OCI-M1 (cell line): ENCODE measurements around the gene KPNA6.
"Not testable (repeated sequence)": the region's sequence is repeated elsewhere in the genome, so short reads cannot be mapped to it uniquely, and the experiment has no call there.

Source experiments
- DNase-seq: peaks from one replicate; lab custom pipeline; 2025; lab: John Stamatoyannopoulos, UW

The KPNA6 gene

DNA sequence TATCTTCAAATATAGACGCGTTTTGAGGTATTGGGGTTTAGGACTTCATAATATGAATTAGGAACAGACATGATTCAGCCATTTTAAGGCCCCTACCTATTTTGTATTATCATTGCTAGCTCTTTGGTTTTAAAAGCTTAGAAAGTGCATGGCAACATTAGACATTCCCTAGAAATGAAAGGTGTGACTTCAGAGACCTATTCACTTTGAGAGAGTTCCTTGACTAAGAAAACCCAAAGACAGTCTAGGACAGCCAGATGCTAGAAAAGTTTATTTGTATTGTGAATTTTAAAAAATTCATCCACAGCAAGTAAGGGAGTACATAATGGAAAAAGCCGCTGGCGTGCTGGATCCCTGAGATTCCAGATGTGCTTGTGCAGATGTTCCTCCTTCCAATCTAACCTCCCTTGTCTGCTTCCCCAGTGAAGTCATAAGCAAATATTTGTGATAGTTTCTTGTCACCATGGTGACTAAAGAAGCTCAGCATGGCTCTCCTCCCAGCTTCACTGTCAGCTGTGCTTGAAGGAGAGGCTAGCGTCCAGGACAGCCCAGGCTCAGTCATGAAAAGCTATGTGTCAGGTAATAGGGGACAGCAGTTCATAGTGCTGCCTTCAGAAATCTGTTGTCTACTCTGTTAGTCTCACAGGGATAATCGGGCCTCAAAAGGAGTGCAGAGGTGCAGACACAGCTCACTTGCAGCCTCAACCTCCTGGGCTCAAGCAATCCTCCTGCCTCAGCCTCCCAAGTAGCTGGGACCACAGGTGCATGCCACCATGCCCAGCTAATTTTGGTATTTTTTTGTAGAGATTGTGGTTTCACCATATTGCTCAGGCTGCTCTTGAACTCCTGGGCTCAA lies 34.8 kb downstream of the KPNA6 start:
- no peak for DNase-seq

DNA sequence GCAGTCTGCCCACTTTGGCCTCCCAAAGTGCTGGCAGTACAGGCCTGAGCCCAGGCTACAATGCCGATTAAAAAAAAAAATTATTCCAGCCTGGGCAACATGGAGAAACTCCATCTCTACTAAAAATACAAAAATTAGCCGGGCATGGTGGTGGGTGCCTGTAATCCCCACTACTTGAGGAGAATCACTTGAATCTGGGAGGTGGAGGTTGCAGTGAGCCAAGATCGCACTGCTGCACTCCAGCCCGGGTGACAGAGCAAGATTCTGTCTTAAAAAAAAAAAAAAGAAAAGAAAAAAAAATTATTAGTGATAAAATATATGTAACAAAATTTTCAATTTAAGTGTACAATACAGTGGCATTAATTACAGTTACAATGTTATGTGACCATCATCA lies 35.4 kb downstream of the KPNA6 start:
- not testable (repeated sequence) for DNase-seq

DNA sequence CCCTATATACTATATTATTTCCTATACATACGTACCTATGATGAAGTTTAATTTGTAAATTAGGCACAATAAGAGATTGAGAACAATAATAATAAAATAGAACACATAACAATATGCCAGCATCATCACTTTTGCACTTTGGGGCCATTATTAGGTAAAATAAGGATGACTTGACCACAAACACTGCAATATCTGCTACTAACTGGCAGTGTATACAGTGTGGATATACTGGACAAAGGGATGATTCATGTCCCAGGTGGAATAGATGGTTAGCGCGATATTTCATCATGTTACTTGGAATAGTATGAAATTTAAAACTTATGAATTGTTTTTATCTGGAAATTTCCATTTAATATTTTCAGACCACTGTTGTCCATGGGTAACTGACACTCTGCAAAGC lies 36.2 kb downstream of the KPNA6 start:
- no peak for DNase-seq

DNA sequence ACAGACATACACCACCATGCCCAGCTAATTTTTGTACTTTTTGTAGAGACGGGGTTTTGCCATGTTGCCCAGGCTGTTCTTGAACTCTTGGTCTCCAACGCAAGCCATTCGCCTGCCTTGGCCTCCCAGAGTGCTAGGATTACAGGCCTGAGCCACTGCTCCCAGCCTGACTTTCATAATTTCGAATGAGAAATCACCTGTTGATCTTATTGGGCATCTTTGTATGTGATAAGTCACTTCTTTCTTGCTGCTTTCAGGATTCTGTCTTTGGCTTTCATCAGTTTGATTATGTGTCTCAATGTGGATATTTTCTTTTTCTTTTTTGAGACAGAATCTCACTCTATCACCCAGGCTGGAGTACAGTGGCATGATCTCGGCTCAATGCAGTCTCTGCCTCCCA lies 39.9 kb downstream of the KPNA6 start:
- not testable (repeated sequence) for DNase-seq

DNA sequence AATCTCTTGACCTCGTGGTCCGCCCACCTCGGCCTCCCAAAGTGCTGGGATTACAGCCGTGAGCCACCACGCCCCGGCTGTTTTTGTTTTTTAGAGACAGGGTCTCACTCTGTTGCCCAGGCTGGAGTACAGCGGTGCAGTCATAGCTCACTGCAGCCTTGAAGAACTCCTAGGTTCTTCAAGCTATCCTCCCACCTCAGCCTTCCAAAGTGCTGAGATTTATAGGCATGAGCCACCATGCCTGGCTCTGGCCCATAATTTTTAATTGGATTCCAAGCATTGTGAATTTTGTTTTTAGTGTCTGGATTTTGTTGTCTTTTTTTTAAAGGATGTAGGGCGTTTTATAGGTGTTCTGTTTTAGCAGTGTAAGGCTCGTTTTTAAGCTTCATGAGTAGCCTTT lies 43.0 kb downstream of the KPNA6 start:
- DNase-seq = no peak

DNA sequence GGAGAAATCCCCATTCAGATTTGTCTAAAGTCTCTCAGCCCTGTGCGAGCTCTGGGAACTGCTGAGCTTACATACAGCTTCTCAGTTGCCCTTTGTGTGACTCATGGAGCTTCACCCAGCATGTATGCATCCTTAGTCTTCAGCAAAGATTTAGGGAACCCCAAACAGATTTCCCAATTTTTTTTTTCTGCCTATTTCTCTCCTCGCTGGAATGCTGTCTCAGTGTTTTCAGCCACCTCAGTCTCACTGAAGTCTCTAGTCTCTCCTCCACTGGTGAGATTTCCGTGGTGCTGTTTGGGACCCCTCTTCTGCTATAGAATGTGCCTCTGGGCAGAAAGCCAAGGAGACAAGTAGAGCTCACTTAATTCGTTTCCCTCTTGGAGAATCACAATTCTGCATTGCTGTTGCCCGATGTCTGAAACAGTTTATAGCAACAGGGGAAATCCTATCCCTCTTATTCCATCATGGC lies 43.5 kb downstream of the KPNA6 start:
- DNase-seq = no peak

DNA sequence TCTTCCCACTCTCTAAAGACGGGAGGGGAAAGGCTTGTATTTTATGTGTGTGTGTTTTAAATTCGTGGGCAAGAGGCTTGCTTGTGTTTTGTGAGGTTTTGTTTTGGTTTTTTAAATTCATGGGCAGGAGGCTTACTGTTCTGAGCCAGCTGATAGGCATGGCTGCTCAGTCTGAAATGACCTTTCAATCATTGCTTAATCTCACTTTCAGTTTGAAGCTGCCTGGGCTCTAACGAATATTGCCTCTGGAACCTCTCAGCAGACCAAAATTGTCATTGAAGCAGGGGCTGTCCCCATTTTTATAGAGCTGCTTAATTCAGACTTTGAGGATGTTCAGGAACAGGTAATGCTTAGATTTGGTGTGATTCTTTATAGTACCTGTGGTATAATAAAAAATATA lies 51.3 kb downstream of the KPNA6 start:
- DNase-seq = no peak

DNA sequence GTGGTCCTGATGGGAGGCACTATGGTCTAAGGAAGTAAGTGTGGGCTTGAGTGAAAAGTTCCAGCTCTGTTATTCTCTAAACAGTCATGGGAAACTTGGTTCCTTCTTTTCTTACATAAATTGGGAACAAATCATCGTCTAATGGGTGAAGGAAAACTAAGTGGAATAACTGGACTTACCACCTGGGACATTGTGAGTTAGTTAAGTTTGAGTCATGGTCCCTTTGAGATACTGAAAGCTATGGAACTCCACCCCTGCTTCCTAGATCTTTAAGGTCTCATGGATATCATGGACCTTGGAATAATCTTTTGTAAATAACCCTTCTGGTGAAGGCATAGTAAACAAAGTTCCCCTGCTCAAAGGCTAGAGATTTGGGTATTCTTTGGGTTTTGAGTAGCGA lies 55.5 kb downstream of the KPNA6 start:
- no peak for DNase-seq

DNA sequence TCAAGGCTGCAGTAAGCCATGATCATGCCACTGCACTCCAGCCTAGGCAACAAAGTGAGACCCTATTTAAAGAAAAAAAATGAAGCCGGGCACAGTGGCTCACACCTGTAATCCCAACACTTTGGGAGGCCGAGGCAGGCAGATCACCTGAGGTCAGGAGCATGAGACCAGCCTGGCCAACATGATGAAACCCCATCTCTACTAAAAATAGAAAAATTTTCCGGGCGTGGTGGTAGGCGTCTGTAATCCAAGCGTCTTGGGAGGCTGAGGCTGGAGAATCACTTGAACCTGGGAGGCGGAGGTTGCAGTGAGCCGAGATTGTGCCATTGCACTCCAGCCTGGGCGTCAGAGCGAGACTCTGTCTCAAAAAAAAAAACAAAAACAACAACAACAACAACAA lies 57.8 kb downstream of the KPNA6 start:
- DNase-seq = not testable (repeated sequence)

DNA sequence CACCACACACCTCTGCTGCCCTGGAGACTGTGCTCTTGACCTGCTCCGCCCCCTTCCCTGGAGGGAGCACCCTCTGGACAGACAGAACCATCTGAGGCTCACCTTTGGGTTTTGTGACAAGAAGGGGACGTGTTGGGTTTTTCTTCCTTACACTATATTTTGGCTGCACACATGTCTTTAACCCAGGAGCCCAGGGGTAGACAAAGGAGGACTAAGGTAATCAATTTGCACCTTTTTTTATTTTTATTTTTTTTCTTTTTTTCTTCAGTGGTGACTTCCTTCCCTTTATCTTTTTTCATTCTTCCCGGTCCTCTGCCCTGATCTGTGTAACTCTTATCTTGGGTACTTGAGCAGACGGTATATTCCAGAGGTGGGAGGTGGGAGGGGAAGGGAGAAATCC lies 63.1 kb downstream of the KPNA6 start:
- DNase-seq = no peak

DNA sequence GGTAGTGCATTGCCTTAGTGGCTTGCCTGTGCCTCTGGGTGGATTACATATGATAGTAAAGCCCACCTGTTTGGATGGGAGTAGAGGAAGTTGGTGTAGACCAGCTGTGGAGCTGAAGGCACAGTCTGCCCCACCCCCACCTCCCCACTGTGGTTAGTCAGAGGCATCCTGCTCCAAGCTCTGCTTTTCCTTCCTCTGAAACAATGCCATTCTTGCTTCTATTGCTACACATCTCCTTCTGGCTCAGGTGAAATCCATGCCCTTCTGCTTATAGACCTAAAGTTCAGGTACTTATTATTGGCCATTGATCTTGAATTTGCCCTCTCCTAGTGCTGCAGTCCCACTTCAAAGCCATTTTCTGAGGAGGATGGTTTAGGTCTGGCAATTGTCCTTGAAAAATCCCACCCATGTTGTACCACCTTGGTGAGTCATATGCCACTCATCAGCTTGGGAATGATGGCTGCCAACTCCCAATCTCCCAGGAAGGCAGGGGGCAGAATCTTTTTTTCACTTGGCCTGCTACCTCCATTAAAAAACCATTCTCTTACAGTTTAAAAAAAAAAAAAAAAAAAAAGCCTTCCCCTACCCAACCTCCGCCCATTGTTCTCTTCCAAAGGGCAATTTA lies 64.9 kb downstream of the KPNA6 start:
- DNase-seq = no peak

DNA sequence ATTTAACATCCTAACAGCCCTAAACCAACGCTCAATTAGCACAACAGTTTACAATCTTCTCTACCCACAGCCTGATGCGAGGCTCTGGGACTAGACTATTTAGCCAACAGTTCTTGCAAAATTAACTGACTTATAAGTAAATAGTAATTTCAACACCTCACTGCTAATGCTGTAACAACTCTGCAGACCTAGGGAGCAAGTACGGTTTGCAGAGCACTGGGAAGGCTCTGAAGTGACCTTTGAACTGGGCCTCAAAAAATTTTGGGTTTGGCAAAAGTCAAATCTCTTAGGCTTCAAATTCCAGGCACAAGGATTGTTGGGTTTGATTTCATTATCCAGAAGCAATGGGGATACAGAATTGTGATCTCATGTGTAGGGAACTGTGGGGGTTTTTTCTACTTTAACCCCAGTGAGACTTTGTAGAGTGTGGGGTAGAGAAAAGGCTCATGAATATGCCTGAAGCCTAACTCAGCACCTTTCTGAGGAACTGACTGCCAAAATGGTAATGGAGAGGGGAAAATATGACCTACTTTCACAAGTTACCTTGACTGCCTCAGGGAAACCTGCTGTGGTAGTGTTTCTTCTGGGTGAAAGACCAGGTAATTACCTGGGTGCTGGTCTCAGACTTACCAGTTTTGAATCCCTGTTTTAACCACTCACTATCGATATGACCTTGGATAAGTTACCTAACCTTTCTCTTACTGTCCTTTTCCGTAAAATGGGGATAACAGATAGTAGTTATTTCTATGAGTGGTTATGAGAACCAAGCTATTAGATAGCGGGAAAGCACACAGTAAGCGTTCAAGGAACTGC lies 70.7 kb downstream of the KPNA6 start:
- no peak for DNase-seq

DNA sequence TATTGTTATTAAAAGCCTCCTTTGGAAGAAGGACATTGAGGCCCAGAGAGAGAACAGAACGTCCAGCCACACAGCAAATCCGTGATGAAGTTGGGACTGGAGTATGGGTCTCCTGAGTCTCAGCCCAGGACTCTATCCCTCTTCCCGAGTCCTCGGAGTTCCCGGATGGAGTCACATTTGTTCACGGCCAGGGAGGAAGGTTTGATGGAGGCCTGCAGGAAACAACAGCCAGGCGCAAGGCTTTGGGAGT lies 71.3 kb downstream of the KPNA6 start:
- no peak for DNase-seq

DNA sequence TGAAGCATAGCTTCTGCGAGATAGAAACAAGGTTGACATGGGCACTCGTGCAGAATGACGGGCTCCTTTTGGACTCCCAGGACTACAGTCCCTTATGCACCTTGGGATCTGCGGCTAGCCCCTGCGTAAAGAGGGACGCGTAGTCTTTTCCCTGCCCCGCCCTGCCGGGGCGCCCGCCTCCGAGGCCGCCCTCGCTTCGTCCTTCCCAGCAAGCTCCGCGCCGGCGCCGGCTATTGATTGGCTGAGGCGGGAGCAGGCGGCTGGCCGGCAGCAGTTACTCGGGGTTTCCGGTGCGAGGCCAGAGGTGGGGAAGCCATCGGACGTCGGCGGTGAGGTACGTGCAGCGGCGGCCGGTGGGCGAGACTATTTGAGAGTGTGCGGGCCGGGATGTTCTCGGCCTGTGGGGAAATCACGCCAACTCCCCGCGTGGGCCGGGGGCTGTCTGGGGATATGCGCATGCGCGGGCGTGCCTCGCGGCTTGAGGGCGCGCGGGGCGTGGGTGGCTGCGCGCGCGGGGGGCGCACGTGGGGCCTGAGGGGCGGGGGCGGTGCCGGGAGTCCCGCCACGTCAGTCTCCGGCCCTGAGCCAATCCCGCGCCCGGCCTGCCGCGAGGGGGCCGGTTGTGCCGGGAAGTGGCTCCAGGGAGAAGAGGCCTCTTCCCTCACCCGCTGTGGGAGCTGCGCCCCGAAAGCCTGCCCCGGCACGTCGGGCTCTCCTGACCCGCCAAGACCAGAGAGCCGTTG lies 71.8 kb downstream of the KPNA6 start, which contains the start of gene TXLNA:
Gene TXLNA (plus strand): TSS at position 233 of the 743 bp plus-strand sequence. CDS start 671 bp downstream, outside the sequence.
- peak; percentile 95 for DNase-seq

DNA sequence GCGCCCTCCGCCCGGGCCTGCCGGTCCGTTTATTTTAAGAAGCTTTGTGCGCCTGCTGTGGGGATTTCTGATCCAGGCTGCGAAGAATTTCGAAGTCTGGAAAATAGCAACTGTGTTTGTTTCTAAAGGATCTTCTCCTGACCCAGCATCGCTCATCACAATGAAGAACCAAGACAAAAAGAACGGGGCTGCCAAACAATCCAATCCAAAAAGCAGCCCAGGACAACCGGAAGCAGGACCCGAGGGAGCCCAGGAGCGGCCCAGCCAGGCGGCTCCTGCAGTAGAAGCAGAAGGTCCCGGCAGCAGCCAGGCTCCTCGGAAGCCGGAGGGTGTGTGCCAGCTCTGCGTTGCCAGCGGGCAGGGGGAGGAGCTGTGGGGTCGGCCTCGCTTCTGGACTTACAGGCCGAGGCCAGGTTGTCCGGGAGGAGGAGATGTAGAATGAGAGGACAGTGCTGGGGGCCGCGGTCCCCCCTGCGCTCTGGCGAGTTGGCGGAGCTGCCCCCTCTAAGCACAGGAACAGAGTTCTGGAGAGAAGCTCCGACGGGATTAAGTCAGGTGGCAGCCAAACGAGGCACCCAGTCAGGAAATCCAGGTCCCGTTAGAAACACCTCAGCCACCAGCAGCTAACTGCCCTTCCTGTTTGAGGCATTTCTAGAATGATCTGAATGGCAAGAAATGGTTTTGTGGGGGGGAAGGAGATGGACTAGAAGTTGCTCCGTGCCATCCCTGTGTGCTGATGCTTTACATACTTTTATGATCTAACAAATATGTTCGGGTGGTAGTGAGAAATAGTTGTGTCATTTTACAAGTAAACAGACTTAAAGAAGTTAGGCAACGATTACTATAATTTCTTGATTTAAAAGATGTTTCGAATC lies 72.6 kb downstream of the KPNA6 start:
- DNase-seq = peak; percentile 64

DNA sequence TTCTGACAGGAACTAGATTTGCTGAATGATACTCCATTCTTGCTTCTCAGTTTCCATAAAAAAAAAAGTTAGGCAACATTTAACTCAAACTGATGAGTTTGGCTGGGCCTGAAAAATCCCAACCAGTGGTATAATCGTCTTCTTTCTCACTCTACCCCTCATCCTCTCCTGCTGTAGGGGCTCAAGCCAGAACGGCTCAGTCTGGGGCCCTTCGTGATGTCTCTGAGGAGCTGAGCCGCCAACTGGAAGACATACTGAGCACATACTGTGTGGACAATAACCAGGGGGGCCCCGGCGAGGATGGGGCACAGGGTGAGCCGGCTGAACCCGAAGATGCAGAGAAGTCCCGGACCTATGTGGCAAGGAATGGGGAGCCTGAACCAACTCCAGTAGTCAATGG lies 73.2 kb downstream of the KPNA6 start:
- DNase-seq = no peak

DNA sequence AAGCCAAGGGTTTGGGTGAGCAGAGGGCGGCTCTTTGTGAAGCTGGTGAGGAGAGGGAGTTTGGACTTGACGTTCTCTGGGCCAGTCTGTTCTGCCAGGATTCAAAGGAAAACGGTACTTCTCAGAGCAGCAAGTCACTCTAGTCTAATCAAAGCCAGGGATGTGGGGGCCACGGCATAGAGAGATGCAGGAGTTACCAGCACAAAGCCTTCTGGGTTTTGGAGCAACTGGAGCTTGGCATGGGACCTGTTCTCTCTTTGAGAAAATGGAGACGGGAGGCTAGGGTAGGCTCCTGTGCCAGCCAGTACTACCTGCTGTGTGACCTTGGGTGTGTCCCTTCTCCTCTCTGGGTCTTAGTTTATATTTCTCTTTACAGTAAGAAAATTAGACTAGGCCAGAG lies 73.7 kb downstream of the KPNA6 start:
- DNase-seq = no peak

DNA sequence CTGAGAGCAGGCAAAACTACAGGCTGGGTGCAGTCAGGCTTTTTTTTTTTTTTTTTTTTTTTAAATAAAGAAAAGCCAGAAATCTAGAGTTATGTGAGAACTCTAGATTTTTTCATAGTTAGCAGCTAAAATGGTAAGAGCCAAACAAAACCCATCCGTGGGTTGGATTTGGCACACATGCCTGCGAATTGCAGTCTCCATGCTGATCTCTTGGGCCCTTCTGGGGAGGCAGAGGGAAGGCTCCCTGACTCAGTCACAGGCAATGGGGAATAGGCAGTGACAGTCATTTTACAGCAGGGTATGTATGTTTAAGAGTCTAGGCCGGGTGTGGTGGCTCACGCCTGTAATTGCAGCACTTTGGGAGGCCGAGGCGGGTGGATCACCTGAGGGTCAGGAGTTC lies 74.2 kb downstream of the KPNA6 start:
- DNase-seq = no peak

DNA sequence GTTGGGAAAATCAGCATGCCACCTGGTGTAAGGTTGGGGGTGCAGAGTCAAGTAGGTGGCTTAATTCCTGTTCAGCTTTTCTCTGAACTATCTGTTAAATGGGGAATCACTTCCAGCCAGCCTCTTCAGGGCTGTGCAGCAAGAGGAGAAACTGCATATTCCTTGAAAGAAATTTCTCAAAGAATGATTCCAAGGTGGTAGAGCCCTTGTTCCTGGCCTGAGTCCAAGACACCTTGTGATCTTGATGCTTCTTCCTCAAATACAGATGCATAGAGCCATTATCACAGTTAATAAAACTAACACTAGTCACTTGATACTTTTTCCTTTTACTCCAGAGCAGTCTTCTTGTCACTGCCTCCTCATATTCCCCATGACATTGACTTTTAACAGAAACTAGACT lies 76.8 kb downstream of the KPNA6 start:
- DNase-seq = peak; percentile 34

DNA sequence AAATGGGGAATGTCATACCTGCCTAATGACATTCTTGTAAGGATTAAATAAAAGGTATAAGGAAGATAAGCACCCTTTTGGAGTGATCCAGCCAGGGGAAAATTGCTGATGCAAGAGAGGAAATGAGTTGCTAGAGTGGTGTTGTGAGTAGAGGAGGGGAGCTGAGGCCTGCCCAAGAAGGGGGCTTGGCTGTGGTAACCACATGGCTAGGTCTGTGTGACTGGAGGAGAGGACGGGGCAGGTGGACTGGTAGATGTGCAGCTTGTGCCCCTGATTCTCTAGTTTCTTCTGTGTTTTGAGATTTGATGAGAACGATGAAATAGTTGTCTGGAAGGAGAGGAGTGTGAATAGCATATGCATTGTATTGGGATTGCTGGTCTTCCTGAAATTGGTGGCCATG lies 78.2 kb downstream of the KPNA6 start:
- peak; percentile 37 for DNase-seq

DNA sequence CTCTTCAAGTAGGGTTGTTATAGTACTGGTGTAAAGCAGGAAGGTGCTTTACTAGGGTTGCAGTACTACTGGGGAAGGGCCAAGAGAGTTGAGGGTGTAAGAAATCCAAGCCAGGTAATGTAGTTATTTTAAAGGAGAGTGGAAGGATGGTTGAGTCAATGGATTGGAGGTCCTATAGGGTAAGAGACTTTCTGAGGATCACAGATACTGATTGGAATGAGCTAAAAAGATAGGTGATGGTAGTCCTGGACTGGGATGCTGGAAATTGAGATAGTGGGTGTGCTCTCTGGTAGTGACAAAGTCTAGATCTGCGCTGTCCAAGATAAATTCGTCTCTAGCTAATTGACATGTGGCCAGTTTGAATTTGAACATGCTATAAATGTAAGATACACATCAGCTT lies 78.6 kb downstream of the KPNA6 start:
- no peak for DNase-seq
